ENCODE measurements around the gene MYCBP2. TPM values are rescaled to one million over a fixed set of nuclear protein-coding genes. Genes with fewer than 3 reads are reported as not detected.
A peak's percentile ranks its signal among the peaks of the same experiment; 100 is the strongest.
"Not testable (repeated sequence)": the region's sequence is repeated elsewhere in the genome, so short reads cannot be mapped to it uniquely, and the experiment has no call there.

The MYCBP2 gene
- total RNA-seq, 1 donor from 2014 or later, result 191 TPM

- Histone ChIP-seq H3K9me3 (no peaks in the 10 kb centered on the region), H3K27me3 (no peaks in the 10 kb centered on the region), H3K27ac (no peak overlapping the region), H3K36me3 (peaks cover 0 to 49% of the 10 kb centered on the region in 2 donors), H3K4me1 (no peaks in the 10 kb centered on the region), H3K4me3 (no peak overlapping the region)
- TF ChIP-seq CTCF (IDR thresholded peaks at IDR 0.05), result no peak
- no peak for TF ChIP-seq POLR2A (IDR thresholded peaks at IDR 0.05)
- TF ChIP-seq POLR2AphosphoS5 (IDR thresholded peaks at IDR 0.05; ENCODE audit: insufficient read depth in 1 of 2, low read depth in 1 of 2), result no peak
- intact Hi-C loops (cut with DNase I), result no loop called here
- no peak for DNase-seq (ENCODE audit: extremely low spot score in 2 of 2)
Observed at GRCh38 chr13:77269141-77269540, 57.8 kb downstream of the MYCBP2 start.

DNA sequence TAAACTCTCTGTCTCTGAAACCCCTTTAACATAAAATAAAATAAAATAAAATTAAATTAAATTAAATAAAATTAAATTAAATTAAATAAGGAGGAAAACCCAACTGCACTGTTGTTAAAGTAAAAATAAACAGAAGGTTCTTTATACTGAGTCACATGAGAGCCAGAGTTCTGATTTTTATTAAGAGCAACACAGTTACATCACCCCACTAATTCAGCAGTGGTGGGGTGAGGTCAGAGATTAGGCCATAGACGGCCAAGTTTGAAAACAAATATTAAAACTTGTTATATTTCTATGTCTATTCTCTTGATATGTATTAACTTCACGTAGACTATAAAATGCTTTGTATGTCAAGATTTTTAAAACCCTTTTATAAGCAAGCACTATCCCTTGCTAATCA lies 59.5 kb downstream of the MYCBP2 start:
- intact Hi-C loops (cut with DNase I), result no loop called here
- H3K4me1 ChIP-seq, result no peaks in the 10 kb centered on the region
- H3K9me3 ChIP-seq, result no peaks in the 10 kb centered on the region
- H3K36me3 ChIP-seq, result peaks cover 0 to 46% of the 10 kb centered on the region in 2 donors
- peak overlapping the region; percentile 18 for H3K27ac ChIP-seq
- TF ChIP-seq CTCF (IDR thresholded peaks at IDR 0.05), result no peak
- no peak for TF ChIP-seq POLR2A (IDR thresholded peaks at IDR 0.05)
- no peak for TF ChIP-seq POLR2AphosphoS5 (IDR thresholded peaks at IDR 0.05; ENCODE audit: insufficient read depth in 1 of 2, low read depth in 1 of 2)
- no peak overlapping the region for H3K4me3 ChIP-seq
- no peaks in the 10 kb centered on the region for H3K27me3 ChIP-seq
- no peak for DNase-seq (ENCODE audit: extremely low spot score in 2 of 2)

- Histone ChIP-seq H3K9me3 (no peaks in the 10 kb centered on the region), H3K27me3 (no peaks in the 10 kb centered on the region), H3K36me3 (peaks cover 0 to 43% of the 10 kb centered on the region in 2 donors), H3K4me1 (no peaks in the 10 kb centered on the region), H3K27ac (no peak overlapping the region), H3K4me3 (no peak overlapping the region)
- DNase-seq (ENCODE audit: extremely low spot score in 2 of 2), result no peak
- TF ChIP-seq POLR2A (IDR thresholded peaks at IDR 0.05) (no peak), POLR2AphosphoS5 (IDR thresholded peaks at IDR 0.05; ENCODE audit: insufficient read depth in 1 of 2, low read depth in 1 of 2) (no peak), CTCF (IDR thresholded peaks at IDR 0.05) (no peak)
- intact Hi-C loops (cut with DNase I), result no loop called here
Observed at GRCh38 chr13:77265336-77265735, 61.6 kb downstream of the MYCBP2 start.

DNA sequence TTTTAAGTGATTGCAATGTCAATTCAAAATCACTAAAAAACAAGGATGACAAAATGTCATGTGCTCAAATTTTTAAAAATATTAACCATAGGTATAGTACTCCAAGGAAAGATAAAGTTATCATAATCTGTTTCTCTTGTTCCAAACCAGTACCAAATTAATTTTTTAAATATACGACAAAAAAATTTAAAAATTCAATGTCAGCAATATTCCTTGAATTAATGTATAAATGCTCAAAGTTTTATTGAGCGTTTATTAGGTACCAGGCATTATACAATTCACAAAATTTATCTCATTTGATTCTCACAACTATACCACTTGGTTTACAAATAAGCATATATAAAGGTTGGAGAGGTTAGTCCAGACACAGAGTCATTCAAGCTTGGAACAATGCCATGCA lies 64.7 kb downstream of the MYCBP2 start:
- no peak for DNase-seq (ENCODE audit: extremely low spot score in 2 of 2)
- no peak for TF ChIP-seq POLR2AphosphoS5 (IDR thresholded peaks at IDR 0.05; ENCODE audit: insufficient read depth in 1 of 2, low read depth in 1 of 2)
- no peak for TF ChIP-seq POLR2A (IDR thresholded peaks at IDR 0.05)
- no peak for TF ChIP-seq CTCF (IDR thresholded peaks at IDR 0.05)
- H3K4me3 ChIP-seq, result no peak overlapping the region
- H3K4me1 ChIP-seq, result no peaks in the 10 kb centered on the region
- intact Hi-C loops (cut with DNase I), result no loop called here
- no peak overlapping the region for H3K27ac ChIP-seq
- H3K27me3 ChIP-seq, result no peaks in the 10 kb centered on the region
- H3K9me3 ChIP-seq, result no peaks in the 10 kb centered on the region
- peaks cover 0 to 42% of the 10 kb centered on the region in 2 donors for H3K36me3 ChIP-seq

DNA sequence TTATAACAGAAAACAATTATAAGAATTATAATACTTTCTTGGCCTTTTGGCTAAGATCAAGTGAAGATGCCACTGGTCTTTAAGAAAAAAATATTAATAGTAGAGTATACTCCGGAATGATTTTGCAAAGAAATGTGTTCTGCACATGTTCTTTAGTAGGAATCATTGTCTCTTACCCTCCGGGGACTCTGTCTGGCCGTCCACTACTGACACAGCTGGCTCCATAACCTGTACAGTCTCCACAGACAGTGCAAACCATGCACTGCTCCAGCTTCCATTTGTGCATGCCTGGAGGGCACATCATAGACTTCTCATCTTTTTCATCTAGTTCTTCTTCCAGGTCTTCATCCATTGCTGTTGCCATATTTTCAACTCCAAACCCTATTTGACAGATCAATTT lies 75.9 kb downstream of the MYCBP2 start:
- intact Hi-C loops (cut with DNase I), result no loop called here
- Histone ChIP-seq H3K27ac (no peak overlapping the region), H3K4me3 (no peak overlapping the region), H3K9me3 (no peaks in the 10 kb centered on the region), H3K36me3 (peaks cover 0 to 14% of the 10 kb centered on the region in 2 donors), H3K27me3 (no peaks in the 10 kb centered on the region), H3K4me1 (no peaks in the 10 kb centered on the region)
- TF ChIP-seq POLR2AphosphoS5 (IDR thresholded peaks at IDR 0.05; ENCODE audit: insufficient read depth in 1 of 2, low read depth in 1 of 2) (no peak), POLR2A (IDR thresholded peaks at IDR 0.05) (no peak), CTCF (IDR thresholded peaks at IDR 0.05) (no peak)
- DNase-seq (ENCODE audit: extremely low spot score in 2 of 2), result no peak

- H3K4me1 ChIP-seq; H3K27me3 ChIP-seq; H3K4me3 ChIP-seq; H3K27ac ChIP-seq; intact Hi-C loops (cut with DNase I); H3K9me3 ChIP-seq; DNase-seq (ENCODE audit: extremely low spot score in 2 of 2): not testable (repeated sequence)
- peaks cover 0 to 36% of the 10 kb centered on the region in 2 donors for H3K36me3 ChIP-seq
Observed at GRCh38 chr13:77245224-77245623, 81.7 kb downstream of the MYCBP2 start.

Measured in vagina (tissue), 2 donors.